Right atrium auricular region (tissue), 2 donors: ENCODE results near the gene RTN4RL1. TPM values are rescaled to one million over a fixed set of nuclear protein-coding genes. Genes with fewer than 3 reads are reported as not detected.
A peak's percentile ranks its signal among the peaks of the same experiment; 100 is the strongest.

Experiments used
- DNase-seq: peaks from one replicate; pipeline ENCODE4 v3.0.0-alpha.2; 2019; ENCODE audit warnings: low spot score
- H3K27ac ChIP-seq, 2 donors: fragments of 200-600 bp; sonication (generic); 1 replicate in 1 of 2; 2 replicates in 1 of 2; pipeline ENCODE4 v1.5.1; 2016 to 2019
- H3K27me3 ChIP-seq, 2 donors: fragments of 200-600 bp; sonication (generic); one replicate each; pipeline versions ENCODE4 v1.5.1 to v1.6.0; 2017 to 2019
- H3K36me3 ChIP-seq: fragments of 200-600 bp; sonication (generic); one replicate; pipeline ENCODE4 v1.5.1; 2016
- H3K4me1 ChIP-seq, 2 donors: fragments of 200-600 bp; sonication (generic); one replicate each; pipeline versions ENCODE4 v1.5.1 to v1.6.0; 2017 to 2019
- H3K4me3 ChIP-seq, 2 donors: fragments of 200-600 bp; sonication (generic); 1 replicate in 1 of 2; 2 replicates in 1 of 2; pipeline ENCODE4 v1.5.1; 2017 to 2019; ENCODE audit warnings: mild to moderate bottlenecking in 1 of 2, moderate library complexity in 1 of 2
- H3K9me3 ChIP-seq, 2 donors: fragments of 200-600 bp; sonication (generic); one replicate each; pipeline ENCODE4 v1.5.1; 2019
- total RNA-seq, 2 donors: library from RNA; depleted of rRNA; stranded (reverse); fragments of >200 nt; gene quantifications; one replicate each; pipeline ENCODE4 v1.1.0, GENCODE V29; 2016
- TF ChIP-seq, protein P1 (sequence below), 2 donors: fragments of 200-600 bp; sonication (generic); IDR thresholded peaks; one replicate each; pipeline ENCODE4 v1.5.1; 2019; ENCODE audit warnings: antibody characterized with exemption in 2 of 2

RTN4RL1 gene
- total RNA-seq, 2 donors from 2014 or later: 1.8 to 5.0 TPM

DNA sequence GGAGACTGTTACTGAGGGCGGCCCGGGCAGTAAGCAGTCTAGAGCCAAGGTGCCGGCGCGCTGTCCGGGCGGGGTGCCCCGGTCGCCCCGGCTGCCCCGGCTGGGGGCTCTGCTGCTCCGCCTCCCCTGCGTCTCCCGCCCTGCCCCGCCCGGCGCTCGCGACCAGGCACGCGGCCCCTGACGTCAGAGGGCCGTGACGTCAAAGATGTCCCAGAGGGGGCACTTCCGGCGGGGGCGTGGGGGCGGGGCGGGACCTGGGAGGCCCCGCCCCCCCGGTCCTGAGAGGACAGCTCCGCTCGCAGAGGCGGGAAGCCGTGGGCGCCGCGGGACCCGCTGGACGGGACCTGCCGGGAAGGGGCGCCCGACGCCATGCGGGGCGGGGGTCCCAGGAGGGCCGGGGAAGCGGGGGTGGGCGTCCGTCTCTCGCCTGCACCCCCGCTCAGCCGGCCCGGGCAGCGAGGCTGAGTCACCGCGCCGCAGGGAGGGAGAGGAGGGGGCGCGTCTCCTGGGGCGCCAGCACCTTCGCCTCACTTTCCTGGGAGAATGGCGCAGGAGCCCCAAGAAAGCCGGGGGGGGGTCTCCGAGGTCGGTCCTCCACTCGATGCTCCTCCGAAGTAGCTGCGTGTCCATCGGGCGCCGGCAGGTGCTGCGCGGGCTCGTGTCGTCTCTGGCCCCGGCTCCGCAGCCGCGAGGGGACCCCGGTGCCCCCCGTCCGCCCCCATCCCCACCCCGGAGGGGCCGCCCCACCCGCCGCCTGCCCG, 25.3 kb upstream of the RTN4RL1 start:
- Histone ChIP-seq H3K4me3 (peak overlapping the region; percentile 48 to 78), H3K4me1 (peaks cover 0 to 51% of the 10 kb centered on the region in 2 donors), H3K9me3 (no peaks in the 10 kb centered on the region), H3K27me3 (peaks cover 0 to 4% of the 10 kb centered on the region in 2 donors), H3K27ac (peak overlapping the region in 1 of 2 donors; percentile 35), H3K36me3 (no peaks in the 10 kb centered on the region)
- DNase-seq: no peak
- TF ChIP-seq, protein P1, sequence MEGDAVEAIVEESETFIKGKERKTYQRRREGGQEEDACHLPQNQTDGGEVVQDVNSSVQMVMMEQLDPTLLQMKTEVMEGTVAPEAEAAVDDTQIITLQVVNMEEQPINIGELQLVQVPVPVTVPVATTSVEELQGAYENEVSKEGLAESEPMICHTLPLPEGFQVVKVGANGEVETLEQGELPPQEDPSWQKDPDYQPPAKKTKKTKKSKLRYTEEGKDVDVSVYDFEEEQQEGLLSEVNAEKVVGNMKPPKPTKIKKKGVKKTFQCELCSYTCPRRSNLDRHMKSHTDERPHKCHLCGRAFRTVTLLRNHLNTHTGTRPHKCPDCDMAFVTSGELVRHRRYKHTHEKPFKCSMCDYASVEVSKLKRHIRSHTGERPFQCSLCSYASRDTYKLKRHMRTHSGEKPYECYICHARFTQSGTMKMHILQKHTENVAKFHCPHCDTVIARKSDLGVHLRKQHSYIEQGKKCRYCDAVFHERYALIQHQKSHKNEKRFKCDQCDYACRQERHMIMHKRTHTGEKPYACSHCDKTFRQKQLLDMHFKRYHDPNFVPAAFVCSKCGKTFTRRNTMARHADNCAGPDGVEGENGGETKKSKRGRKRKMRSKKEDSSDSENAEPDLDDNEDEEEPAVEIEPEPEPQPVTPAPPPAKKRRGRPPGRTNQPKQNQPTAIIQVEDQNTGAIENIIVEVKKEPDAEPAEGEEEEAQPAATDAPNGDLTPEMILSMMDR (IDR thresholded peaks at IDR 0.05): no peak

DNA sequence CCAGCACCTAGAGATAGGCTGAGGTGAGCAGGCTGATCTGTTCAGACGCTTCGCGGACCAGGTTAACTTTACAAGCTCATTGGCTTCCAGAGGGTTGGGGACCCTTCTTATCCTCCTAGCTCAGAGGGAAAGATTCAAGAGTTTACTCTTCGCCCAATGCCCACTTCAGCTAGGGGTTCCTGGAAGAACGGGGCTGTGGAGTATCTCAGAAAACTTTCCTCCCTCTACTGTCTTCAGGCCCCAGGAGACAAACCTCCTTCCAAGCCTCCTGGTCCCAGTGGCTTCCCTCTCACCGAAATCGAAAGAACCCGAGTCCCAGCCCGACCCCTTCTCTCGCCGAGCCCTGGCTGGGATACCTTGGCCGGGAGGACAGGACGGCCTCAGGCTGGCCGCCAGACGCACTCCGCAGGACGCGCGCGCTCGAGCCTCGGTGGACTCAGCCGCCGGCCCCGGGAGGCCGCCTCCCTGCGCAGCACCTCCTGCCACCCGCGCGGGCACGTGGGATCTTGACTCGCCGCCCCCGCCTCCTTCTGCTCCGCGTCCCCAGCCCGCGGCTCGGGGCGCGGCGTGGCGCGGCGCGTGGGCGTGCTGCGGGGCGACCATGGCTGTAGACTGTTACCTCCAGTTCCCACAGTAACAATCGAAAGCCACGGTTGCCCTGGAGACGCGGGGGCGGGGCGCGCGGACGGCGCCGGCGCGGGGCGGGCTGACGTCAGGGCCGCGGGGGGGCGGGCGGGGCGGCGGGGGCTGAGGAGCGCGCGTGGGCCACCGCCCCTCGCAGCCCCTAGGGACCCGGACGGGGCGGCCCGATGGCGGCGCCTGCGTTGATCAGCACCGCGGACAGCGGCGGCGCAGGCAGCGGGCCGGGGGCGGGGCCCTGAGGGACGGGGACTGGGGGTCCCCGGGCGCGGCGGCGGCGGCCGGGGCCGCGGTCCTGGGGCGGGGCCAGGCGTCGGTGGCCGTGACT, 24.5 kb upstream of the RTN4RL1 start:
- peak overlapping the region; percentile 38 to 62 for H3K27ac ChIP-seq

DNA sequence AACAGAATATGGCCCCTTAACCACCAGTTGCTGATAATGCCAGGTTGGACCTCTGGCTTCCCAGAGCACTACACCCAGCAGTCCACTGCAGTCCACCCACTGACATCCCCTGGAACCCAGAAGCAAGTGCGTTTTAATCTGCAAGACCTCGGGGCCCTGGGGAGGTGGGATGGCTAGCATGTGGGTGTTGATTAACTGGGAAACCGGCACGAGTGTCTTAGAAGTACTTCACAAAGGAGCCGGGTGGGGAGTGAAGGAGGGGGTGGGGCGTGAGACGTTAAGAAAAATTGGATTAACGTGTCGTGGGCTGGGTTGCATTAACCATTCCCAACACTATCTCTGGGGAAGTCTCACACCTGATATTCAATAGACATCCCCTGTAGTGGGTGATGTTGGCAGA, 23.7 kb upstream of the RTN4RL1 start:
- Histone ChIP-seq H3K4me1 (peaks cover 0 to 42% of the 10 kb centered on the region in 2 donors), H3K4me3 (no peak overlapping the region), H3K27me3 (no peaks in the 10 kb centered on the region), H3K36me3 (peaks cover 6% of the 10 kb centered on the region), H3K9me3 (no peaks in the 10 kb centered on the region), H3K27ac (no peak overlapping the region)
- TF ChIP-seq, protein P1 (IDR thresholded peaks at IDR 0.05): no peak
- no peak for DNase-seq

More for the DNA sequence above, 24.5 kb upstream of the RTN4RL1 start:
- H3K4me3 ChIP-seq: peak overlapping the region; percentile 62 to 78
- TF ChIP-seq, protein P1 (IDR thresholded peaks at IDR 0.05): no peak
- DNase-seq: peak; percentile 89
- no peaks in the 10 kb centered on the region for H3K27me3 ChIP-seq
- no peaks in the 10 kb centered on the region for H3K9me3 ChIP-seq
- H3K4me1 ChIP-seq: peaks cover 0 to 43% of the 10 kb centered on the region in 2 donors
- H3K36me3 ChIP-seq: no peaks in the 10 kb centered on the region

DNA sequence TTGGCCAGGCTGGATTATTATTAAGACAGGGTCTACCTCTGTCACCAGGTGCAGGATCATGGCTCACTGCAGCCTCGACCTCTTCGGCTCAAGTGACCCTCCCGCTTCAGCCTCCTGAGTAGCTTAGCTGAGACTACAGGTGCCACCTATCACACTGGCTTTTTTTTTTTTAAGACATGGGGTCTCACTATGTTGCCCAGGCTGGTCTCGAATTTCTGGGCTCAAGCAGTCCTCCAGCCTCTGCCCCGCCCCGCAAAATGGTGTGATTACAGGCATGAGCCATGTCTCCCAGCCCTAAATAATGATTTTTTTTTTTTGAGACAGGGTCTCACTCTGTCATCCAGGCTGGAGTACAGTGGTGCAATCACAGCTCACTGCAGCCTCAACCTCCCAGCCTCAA, 22.5 kb upstream of the RTN4RL1 start:
- TF ChIP-seq, protein P1 (IDR thresholded peaks at IDR 0.05): no peak
- no peak overlapping the region for H3K4me3 ChIP-seq
- no peaks in the 10 kb centered on the region for H3K27me3 ChIP-seq
- no peaks in the 10 kb centered on the region for H3K9me3 ChIP-seq
- H3K27ac ChIP-seq: no peak overlapping the region
- H3K4me1 ChIP-seq: peaks cover 0 to 46% of the 10 kb centered on the region in 2 donors
- peaks cover 17% of the 10 kb centered on the region for H3K36me3 ChIP-seq
- no peak for DNase-seq

DNA sequence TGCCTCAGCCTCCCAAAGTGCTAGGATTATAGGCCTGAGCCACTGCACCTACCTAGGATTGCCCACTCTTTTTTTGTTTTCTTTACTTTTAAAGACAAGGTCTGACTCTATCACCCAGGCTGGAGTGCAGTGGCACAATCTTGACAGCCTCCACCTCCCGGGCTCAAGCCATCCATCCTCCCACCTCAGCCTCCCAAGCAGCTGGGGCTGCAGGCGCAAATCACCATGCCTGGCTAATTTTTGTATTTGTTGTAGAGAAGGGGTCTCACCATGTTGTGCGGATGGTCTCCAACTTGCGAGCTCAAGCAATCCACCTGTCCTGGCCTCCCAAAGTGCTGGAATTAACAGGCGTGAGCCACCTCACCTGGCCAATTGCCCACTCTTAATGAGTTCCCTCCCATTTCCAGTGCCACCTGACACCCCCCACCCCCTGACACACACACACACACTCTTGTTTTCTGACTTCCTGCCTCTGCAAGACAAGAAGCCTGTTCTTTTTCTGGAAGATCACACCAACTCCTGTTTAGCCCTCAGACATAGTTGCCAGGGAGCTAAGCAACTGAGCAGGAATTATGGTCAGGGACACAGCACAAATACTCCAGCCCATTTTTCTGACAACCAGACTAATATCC, 19.2 kb upstream of the RTN4RL1 start:
- TF ChIP-seq, protein P1 (IDR thresholded peaks at IDR 0.05): no peak
- no peaks in the 10 kb centered on the region for H3K9me3 ChIP-seq
- no peaks in the 10 kb centered on the region for H3K27me3 ChIP-seq
- peaks cover 0 to 42% of the 10 kb centered on the region in 2 donors for H3K4me1 ChIP-seq
- no peak overlapping the region for H3K4me3 ChIP-seq
- DNase-seq: no peak
- H3K27ac ChIP-seq: peak overlapping the region in 1 of 2 donors; percentile 0
- peaks cover 17% of the 10 kb centered on the region for H3K36me3 ChIP-seq
